HG02840 (cell line): ENCODE measurements around the gene SERBP1.

Experiments
- ATAC-seq: cut with Tn5 transposase; IDR thresholded peaks from one replicate; pipeline ENCODE4 v1.9.1; 2021; ENCODE audit warnings: mild to moderate bottlenecking, moderate library complexity, moderate number of reproducible peaks; ENCODE audit not compliant: unreplicated experiment, low FRiP score

Gene SERBP1

GRCh38 chr1:67371043-67371442 lies 59.2 kb downstream of the SERBP1 start:
- ATAC-seq = no peak

- no peak for ATAC-seq
Measured at GRCh38 chr1:67368046-67368514, 62.1 kb downstream of the SERBP1 start.

GRCh38 chr1:67367370-67368045 lies 62.7 kb downstream of the SERBP1 start:
- no peak for ATAC-seq

GRCh38 chr1:67361641-67362040 lies 68.6 kb downstream of the SERBP1 start:
- ATAC-seq = no peak

- ATAC-seq = no peak
Measured at GRCh38 chr1:67359592-67359991, 70.6 kb downstream of the SERBP1 start.
